Suprapubic skin (tissue), 4 donors: ENCODE measurements around the gene FRMD1. TPM values are rescaled to one million over a fixed set of nuclear protein-coding genes. Genes with fewer than 3 reads are reported as not detected.

Experiments
- DNase-seq, 2 donors: peaks; one replicate each; pipeline ENCODE4 v3.0.0-alpha.2; 2019; ENCODE audit warnings: low spot score in 2 of 2
- H3K27ac ChIP-seq: fragments of 200-600 bp; sonication (generic); one replicate; pipeline ENCODE4 v1.5.1; 2019
- H3K27me3 ChIP-seq: fragments of 200-600 bp; sonication (generic); one replicate; pipeline ENCODE4 v1.5.1; 2019
- H3K36me3 ChIP-seq: fragments of 200-600 bp; sonication (generic); one replicate; pipeline ENCODE4 v1.5.1; 2019
- H3K4me1 ChIP-seq: fragments of 200-600 bp; sonication (generic); one replicate; pipeline ENCODE4 v1.5.1; 2019
- H3K4me3 ChIP-seq: fragments of 200-600 bp; sonication (generic); one replicate; pipeline ENCODE4 v1.5.1; 2019; ENCODE audit warnings: mild to moderate bottlenecking
- H3K9me3 ChIP-seq: fragments of 200-600 bp; sonication (generic); one replicate; pipeline ENCODE4 v1.5.1; 2019
- EP300 ChIP-seq: sonication (generic); formaldehyde crosslinking; IDR thresholded peaks from one replicate; pipeline ENCODE4 v1.6.1; 2017; ENCODE audit warnings: antibody characterized with exemption
- POLR2A ChIP-seq, 2 donors: fragments of 450-650 bp; IDR thresholded peaks; one replicate each; pipeline ENCODE4 v1.6.1; 2017; ENCODE audit warnings: antibody characterized with exemption in 2 of 2, mild to moderate bottlenecking in 2 of 2, moderate library complexity in 2 of 2
- POLR2AphosphoS5 ChIP-seq, 3 donors: sonication (generic); formaldehyde crosslinking; IDR thresholded peaks; one replicate each; pipeline ENCODE4 v1.6.1; 2017; ENCODE audit warnings: antibody characterized with exemption in 3 of 3
- WGBS: methylation state at CpG from one replicate; pipeline ENCODE4 v1.1.5; 2018; 5-methylcytosine and 5-hydroxymethylcytosine counted together
- total RNA-seq, 4 donors: library from RNA; depleted of rRNA; stranded (reverse); fragments of >200 nt; gene quantifications; one replicate each; pipeline ENCODE4 v1.1.0, GENCODE V29; 2016
- TF ChIP-seq, protein P1 (sequence below), 2 donors: fragments of 200-600 bp in 1 of 2; fragments of 450-650 bp in 1 of 2; sonication (generic) in 1 of 2; IDR thresholded peaks; one replicate each; pipeline ENCODE4 v1.5.1; 2016 to 2019; ENCODE audit warnings: antibody characterized with exemption in 2 of 2, mild to moderate bottlenecking in 1 of 2, moderate library complexity in 1 of 2

The FRMD1 gene
- total RNA-seq, 4 donors from 2014 or later = 0.64 to 2.6 (median 1.5) TPM

DNA sequence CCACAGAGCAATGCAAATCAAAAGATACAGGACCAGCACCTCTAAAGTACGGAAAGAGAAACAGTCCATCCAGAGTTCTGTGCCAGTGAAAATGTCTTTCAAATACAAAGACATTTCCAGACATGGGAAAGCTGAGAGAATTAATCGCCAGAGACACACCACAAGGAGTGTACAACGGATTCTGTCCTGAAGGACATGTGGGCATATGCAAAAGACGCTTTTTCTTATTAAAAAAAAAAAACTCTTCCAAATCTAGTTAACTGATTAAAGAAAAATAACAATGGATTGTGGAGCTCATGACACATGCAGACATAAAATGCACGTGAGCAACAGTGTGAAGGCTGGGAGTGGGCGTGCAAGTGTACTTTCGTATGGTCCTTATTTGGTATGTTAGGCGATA lies 58.8 kb downstream of the FRMD1 start:
- TF ChIP-seq POLR2A (IDR thresholded peaks at IDR 0.05) (no peak), POLR2AphosphoS5 (IDR thresholded peaks at IDR 0.05) (no peak), EP300 (no peak)
- TF ChIP-seq, protein P1, sequence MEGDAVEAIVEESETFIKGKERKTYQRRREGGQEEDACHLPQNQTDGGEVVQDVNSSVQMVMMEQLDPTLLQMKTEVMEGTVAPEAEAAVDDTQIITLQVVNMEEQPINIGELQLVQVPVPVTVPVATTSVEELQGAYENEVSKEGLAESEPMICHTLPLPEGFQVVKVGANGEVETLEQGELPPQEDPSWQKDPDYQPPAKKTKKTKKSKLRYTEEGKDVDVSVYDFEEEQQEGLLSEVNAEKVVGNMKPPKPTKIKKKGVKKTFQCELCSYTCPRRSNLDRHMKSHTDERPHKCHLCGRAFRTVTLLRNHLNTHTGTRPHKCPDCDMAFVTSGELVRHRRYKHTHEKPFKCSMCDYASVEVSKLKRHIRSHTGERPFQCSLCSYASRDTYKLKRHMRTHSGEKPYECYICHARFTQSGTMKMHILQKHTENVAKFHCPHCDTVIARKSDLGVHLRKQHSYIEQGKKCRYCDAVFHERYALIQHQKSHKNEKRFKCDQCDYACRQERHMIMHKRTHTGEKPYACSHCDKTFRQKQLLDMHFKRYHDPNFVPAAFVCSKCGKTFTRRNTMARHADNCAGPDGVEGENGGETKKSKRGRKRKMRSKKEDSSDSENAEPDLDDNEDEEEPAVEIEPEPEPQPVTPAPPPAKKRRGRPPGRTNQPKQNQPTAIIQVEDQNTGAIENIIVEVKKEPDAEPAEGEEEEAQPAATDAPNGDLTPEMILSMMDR (IDR thresholded peaks at IDR 0.05) = no peak
- 86% methylated on average over 8 of the region's 8 CpGs for WGBS
- Histone ChIP-seq H3K36me3 (no peaks in the 10 kb centered on the region), H3K4me1 (peaks cover 6% of the 10 kb centered on the region), H3K27me3 (peaks cover 10% of the 10 kb centered on the region), H3K9me3 (no peaks in the 10 kb centered on the region), H3K4me3 (no peak overlapping the region), H3K27ac (no peak overlapping the region)
- no peak for DNase-seq

DNA sequence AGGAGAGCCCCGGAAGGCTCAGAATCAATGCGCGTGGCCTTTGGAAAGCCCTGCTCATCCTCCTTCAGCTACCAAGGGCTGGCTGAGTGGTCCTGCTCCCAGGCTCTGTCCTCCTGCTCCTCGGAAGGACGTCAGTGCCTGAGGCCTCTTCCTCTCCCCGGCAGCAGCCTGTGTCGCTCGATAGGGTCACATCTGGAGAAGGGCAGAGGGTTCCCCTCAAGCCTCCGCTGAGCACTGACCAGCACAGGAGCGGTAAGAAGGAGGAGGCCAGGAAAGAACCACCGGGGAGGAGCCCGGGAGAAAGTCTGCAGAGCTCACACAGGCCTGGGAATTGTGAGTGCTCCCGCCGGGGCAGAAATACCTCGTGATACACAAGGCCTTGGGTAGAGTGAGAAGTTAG lies 60.3 kb downstream of the FRMD1 start:
- H3K36me3 ChIP-seq = no peaks in the 10 kb centered on the region
- no peak for DNase-seq
- WGBS = 85% methylated on average over 14 of the region's 15 CpGs
- no peak overlapping the region for H3K4me3 ChIP-seq
- no peaks in the 10 kb centered on the region for H3K9me3 ChIP-seq
- H3K4me1 ChIP-seq = peaks cover 6% of the 10 kb centered on the region
- H3K27me3 ChIP-seq = peaks cover 10% of the 10 kb centered on the region
- TF ChIP-seq, protein P1 (IDR thresholded peaks at IDR 0.05) = no peak
- no peak for TF ChIP-seq POLR2AphosphoS5 (IDR thresholded peaks at IDR 0.05)
- TF ChIP-seq POLR2A (IDR thresholded peaks at IDR 0.05) = no peak
- TF ChIP-seq EP300 = no peak
- H3K27ac ChIP-seq = no peak overlapping the region

DNA sequence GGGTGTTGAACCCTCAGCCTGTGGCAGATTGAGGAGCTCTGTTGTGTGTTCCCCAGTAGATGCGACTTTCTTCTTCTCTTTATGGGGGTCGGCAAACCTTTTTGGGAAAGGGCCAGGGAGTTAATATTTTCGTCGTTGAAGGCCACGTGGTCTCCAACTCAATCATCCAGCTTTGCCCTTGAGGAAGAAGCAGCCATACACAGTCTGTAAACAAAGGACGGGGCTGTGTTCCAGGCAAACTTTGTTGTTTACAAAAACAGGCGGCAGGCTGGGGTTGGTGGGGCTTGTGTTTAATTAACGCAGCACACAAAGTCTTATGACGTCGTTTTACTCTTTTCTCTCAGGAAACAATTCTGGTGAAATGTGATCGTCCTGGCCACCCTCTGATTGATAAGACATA lies 61.4 kb downstream of the FRMD1 start:
- no peak overlapping the region for H3K27ac ChIP-seq
- TF ChIP-seq POLR2AphosphoS5 (IDR thresholded peaks at IDR 0.05) (no peak), EP300 (no peak), POLR2A (IDR thresholded peaks at IDR 0.05) (no peak)
- TF ChIP-seq, protein P1 (IDR thresholded peaks at IDR 0.05) = no peak
- H3K4me3 ChIP-seq = no peak overlapping the region
- no peaks in the 10 kb centered on the region for H3K36me3 ChIP-seq
- 67% methylated on average over 11 of the region's 11 CpGs for WGBS
- peaks cover 10% of the 10 kb centered on the region for H3K27me3 ChIP-seq
- DNase-seq = no peak
- H3K4me1 ChIP-seq = peaks cover 6% of the 10 kb centered on the region
- H3K9me3 ChIP-seq = no peaks in the 10 kb centered on the region

DNA sequence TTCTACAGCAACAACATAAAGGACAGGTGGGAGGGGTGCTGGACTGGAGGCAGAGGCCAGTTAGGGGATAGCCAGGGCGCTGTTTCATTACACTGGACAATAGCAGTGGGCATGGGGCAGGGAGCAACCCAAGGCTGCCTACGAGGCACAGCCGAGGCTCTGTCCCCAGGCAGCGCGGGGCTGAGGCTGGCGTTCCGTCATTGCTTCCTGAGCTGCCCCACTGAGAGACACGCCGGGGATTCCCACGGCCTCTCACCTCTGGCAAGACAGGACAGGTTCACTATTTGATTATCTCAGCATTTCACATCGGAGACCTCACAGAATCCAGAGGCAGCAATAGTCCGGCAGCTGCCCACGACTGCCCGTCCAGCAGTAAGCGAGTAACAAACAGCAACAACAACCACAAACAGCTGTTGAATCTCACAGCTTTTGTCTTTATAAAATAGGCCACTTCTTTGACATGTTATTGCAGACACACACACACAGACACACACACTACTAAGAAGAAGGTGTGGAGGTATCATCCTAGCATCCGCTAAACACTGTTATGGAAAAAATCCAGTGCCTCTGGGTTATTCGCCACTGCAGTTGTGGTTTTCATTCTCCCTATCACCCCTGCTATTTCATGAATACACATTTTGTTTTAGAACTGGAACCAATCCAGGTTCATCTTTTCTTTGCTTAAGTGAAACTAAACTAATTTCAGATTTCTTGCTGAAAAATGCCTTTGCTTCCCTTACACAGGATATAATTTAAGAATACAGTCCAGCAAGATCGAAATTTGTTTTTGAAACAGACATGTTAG lies 62.1 kb downstream of the FRMD1 start:
- peaks cover 6% of the 10 kb centered on the region for H3K4me1 ChIP-seq

DNA sequence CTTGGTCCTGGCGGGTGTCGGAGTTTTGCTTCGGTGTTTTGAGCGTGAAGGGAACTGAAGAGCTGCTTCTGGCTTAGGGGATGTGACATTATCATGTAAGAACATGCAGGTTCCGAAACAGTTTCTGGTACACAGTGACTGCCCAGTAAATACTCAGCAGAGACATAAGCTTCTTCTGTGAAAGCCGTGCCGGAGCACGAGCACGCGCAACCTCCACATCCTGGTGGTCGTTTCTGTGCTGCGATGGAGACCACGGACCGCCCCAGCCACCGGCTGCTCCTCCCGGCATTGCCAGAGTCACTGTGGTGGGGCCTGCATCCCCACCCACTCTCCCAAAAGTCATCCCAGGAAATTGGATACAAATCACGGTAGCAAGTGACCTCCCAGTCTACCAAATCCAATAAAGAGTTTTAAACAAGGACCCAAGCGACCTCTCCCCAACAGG lies 62.8 kb downstream of the FRMD1 start:
- no peak for DNase-seq
- Histone ChIP-seq H3K4me1 (peaks cover 6% of the 10 kb centered on the region), H3K4me3 (no peak overlapping the region), H3K9me3 (no peaks in the 10 kb centered on the region), H3K27ac (no peak overlapping the region), H3K36me3 (no peaks in the 10 kb centered on the region), H3K27me3 (peaks cover 10% of the 10 kb centered on the region)
- WGBS = 85% methylated on average over 18 of the region's 18 CpGs
- no peak for TF ChIP-seq EP300
- no peak for TF ChIP-seq POLR2AphosphoS5 (IDR thresholded peaks at IDR 0.05)
- TF ChIP-seq, protein P1 (IDR thresholded peaks at IDR 0.05) = no peak

More for the DNA sequence above, 62.1 kb downstream of the FRMD1 start:
- no peak for DNase-seq
- Histone ChIP-seq H3K9me3 (no peaks in the 10 kb centered on the region), H3K4me3 (no peak overlapping the region), H3K27ac (no peak overlapping the region), H3K27me3 (peaks cover 10% of the 10 kb centered on the region), H3K36me3 (no peaks in the 10 kb centered on the region)
- TF ChIP-seq EP300 = no peak
- TF ChIP-seq, protein P1 (IDR thresholded peaks at IDR 0.05) = no peak
- TF ChIP-seq POLR2AphosphoS5 (IDR thresholded peaks at IDR 0.05) = no peak
- TF ChIP-seq POLR2A (IDR thresholded peaks at IDR 0.05) = no peak
- WGBS = 50% methylated on average over 18 of the region's 18 CpGs
